SKM-1 (cell line): ENCODE results near the gene ZNF124.
"Not testable (repeated sequence)": the region's sequence is repeated elsewhere in the genome, so short reads cannot be mapped to it uniquely, and the experiment has no call there.

ENCODE experiments used
- DNase-seq: peaks from one replicate; lab custom pipeline; 2025; ENCODE audit not compliant: unreplicated experiment; lab: John Stamatoyannopoulos, UW

Gene ZNF124

GRCh38 chr1:247171875-247172563 is at the start of gene ZNF124:
ZNF124 (minus strand) TSS chr1:247172020; CDS start chr1:247171877, 143 bp downstream.
- peak; percentile 37 for DNase-seq

- not testable (repeated sequence) for DNase-seq
Measured at GRCh38 chr1:247220280-247220679, 48.5 kb upstream of the ZNF124 start.

GRCh38 chr1:247218121-247218651 is 46.4 kb upstream of the ZNF124 start:
- no peak for DNase-seq

- no peak for DNase-seq
Measured at GRCh38 chr1:247216261-247216660, 44.4 kb upstream of the ZNF124 start.

- no peak for DNase-seq
Measured at GRCh38 chr1:247212627-247213617, 41.1 kb upstream of the ZNF124 start.

GRCh38 chr1:247212012-247212411 is 40.2 kb upstream of the ZNF124 start:
- no peak for DNase-seq

- DNase-seq: no peak
Measured at GRCh38 chr1:247211339-247211738, 39.5 kb upstream of the ZNF124 start.

GRCh38 chr1:247210376-247211117 is 38.7 kb upstream of the ZNF124 start:
- DNase-seq: peak; percentile 98

- no peak for DNase-seq
Measured at GRCh38 chr1:247210062-247210375, 38.2 kb upstream of the ZNF124 start.

GRCh38 chr1:247209396-247209795 is 37.6 kb upstream of the ZNF124 start:
- DNase-seq: no peak

GRCh38 chr1:247204177-247204647 is 32.4 kb upstream of the ZNF124 start:
- peak; percentile 65 for DNase-seq

- DNase-seq: no peak
Measured at GRCh38 chr1:247198781-247199180, 27.0 kb upstream of the ZNF124 start.

- DNase-seq: no peak
Measured at GRCh38 chr1:247193958-247194357, 22.1 kb upstream of the ZNF124 start.

- no peak for DNase-seq
Measured at GRCh38 chr1:247189981-247190798, 18.4 kb upstream of the ZNF124 start.

- no peak for DNase-seq
Measured at GRCh38 chr1:247185667-247186066, 13.8 kb upstream of the ZNF124 start.

GRCh38 chr1:247184254-247184653 is 12.4 kb upstream of the ZNF124 start:
- DNase-seq: no peak

GRCh38 chr1:247182994-247183393 is 11.2 kb upstream of the ZNF124 start:
- no peak for DNase-seq

GRCh38 chr1:247180581-247180980 is 8.8 kb upstream of the ZNF124 start:
- no peak for DNase-seq

- DNase-seq: no peak
Measured at GRCh38 chr1:247177755-247178154, 5.9 kb upstream of the ZNF124 start.

- peak; percentile 88 for DNase-seq
Measured at GRCh38 chr1:247175458-247175857, 3.6 kb upstream of the ZNF124 start.
